Mononuclear cell (primary cell): Measurements from ENCODE around the gene EGLN2. TPM values are rescaled to one million over a fixed set of nuclear protein-coding genes. Genes with fewer than 3 reads are reported as not detected.
A peak's percentile ranks its signal among the peaks of the same experiment; 100 is the strongest.
"Not testable (repeated sequence)": the region's sequence is repeated elsewhere in the genome, so short reads cannot be mapped to it uniquely, and the experiment has no call there.

Experiments used
- H3K27me3 ChIP-seq: 2 replicates; pipeline ENCODE4 v1.6.0; 2011; ENCODE audit warnings: low read length, control low read depth; ENCODE audit not compliant: insufficient read depth
- H3K4me1 ChIP-seq: 2 replicates; pipeline ENCODE4 v1.5.1; 2011; ENCODE audit warnings: mild to moderate bottlenecking, low read length, control low read depth; ENCODE audit not compliant: insufficient read depth
- H3K4me3 ChIP-seq: 2 replicates; pipeline ENCODE4 v1.5.1; 2011; ENCODE audit warnings: mild to moderate bottlenecking, low read length, moderate library complexity
- H3K9me3 ChIP-seq: 2 replicates; pipeline ENCODE4 v1.5.1; 2011; ENCODE audit warnings: low read depth, mild to moderate bottlenecking, control low read depth, low read length
- total RNA-seq: library from RNA; depleted of rRNA; stranded (reverse); fragments of >200 nt; gene quantifications from one replicate; pipeline ENCODE4 v1.2.3, GENCODE V29; 2012

The EGLN2 gene
- total RNA-seq, 1 donor, result 52.7 TPM

- Histone ChIP-seq H3K27me3 (no peaks in the 10 kb centered on the region), H3K4me1 (peaks cover 23% of the 10 kb centered on the region), H3K4me3 (no peak overlapping the region), H3K9me3 (no peaks in the 10 kb centered on the region)
These were observed 32.8 kb downstream of the EGLN2 start for GRCh38 chr19:40831502-40832430.

DNA sequence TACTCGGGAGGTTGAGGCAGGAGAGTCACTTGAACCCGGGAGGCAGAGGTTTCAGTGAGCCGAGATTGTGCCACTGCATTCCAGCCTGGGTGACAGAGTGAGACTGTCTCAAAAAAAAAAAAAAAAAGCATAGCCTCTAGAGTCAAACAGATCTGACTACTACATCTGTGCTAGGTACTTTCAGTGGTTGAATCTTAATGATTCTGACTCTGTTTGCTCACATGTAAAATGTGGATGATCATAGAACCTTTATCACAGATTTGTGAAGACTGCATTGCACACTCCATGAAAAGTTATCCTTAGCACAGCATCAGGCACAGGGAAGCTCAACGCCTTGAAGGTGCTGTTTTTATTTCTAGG lies 33.4 kb downstream of the EGLN2 start:
- H3K9me3 ChIP-seq, result not testable (repeated sequence)

GRCh38 chr19:40833728-40834533 lies 34.9 kb downstream of the EGLN2 start:
- H3K27me3 ChIP-seq, H3K4me3 ChIP-seq, H3K9me3 ChIP-seq: not testable (repeated sequence)
- H3K4me1 ChIP-seq, result peaks cover 18% of the 10 kb centered on the region

More for the DNA sequence above, 33.4 kb downstream of the EGLN2 start:
- not testable (repeated sequence) for H3K27me3 ChIP-seq, H3K4me3 ChIP-seq
- peaks cover 18% of the 10 kb centered on the region for H3K4me1 ChIP-seq

DNA sequence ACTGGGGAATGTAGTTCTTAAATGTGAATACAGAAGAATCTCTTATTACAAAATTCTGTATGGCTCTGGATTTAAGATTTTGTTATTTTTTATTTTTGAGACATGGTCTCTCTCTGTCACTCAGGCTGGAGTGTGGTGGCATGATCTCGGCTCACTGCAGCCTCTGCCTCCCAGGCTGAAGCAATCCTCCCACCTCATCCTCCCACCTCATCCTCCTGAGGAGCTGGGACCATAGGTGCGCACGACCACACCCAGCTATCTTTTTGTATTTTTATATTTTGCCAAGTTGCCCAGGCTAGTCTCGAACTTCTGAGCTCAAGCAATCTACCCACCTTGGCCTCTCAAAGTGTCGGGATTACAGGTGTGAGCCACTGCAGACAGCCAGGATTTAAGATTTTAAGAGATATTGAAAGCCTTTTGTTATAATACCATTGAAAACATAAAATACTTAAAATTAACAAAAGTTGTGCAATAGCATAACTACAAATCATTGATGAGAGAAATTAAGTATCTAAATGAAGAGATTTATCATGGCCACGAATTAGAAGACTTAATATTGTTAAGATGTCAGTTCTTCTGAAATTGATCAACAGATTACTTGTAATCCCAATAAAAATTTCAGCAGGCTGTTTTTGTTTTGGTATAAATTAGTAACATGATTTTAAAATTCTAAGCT lies 37.9 kb downstream of the EGLN2 start:
- H3K27me3 ChIP-seq, result no peaks in the 10 kb centered on the region
- peaks cover 11% of the 10 kb centered on the region for H3K4me1 ChIP-seq
- no peaks in the 10 kb centered on the region for H3K9me3 ChIP-seq
- H3K4me3 ChIP-seq, result no peak overlapping the region

GRCh38 chr19:40838477-40838876 lies 39.5 kb downstream of the EGLN2 start:
- H3K9me3 ChIP-seq, H3K4me1 ChIP-seq, H3K27me3 ChIP-seq, H3K4me3 ChIP-seq: not testable (repeated sequence)

DNA sequence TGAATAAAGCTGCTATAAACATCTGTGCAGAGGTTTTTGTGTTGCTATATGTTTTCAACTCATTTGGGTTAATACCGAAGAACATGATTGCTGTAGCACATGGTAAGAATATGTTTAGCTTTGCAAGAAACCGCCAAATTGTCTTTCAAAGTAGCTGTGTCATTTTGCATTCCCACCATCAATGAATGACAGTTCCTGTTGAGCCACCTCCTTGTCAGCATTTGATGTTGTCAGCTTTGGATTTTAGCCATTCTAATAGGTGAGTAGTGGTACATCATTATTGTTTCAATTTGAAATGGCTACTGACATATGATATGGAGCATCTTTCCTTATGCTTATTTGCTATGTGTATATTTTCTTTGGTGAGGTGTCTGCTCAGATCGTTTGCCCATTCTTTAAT lies 43.0 kb downstream of the EGLN2 start:
- not testable (repeated sequence) for H3K9me3 ChIP-seq, H3K4me3 ChIP-seq, H3K27me3 ChIP-seq
- peaks cover 15% of the 10 kb centered on the region for H3K4me1 ChIP-seq

GRCh38 chr19:40842997-40843652 lies 44.1 kb downstream of the EGLN2 start:
- Histone ChIP-seq H3K4me1 (peaks cover 15% of the 10 kb centered on the region), H3K4me3 (peak overlapping the region; percentile 20)
- H3K27me3 ChIP-seq, H3K9me3 ChIP-seq: not testable (repeated sequence)

- peak overlapping the region; percentile 20 for H3K4me3 ChIP-seq
- peaks cover 15% of the 10 kb centered on the region for H3K4me1 ChIP-seq
- H3K9me3 ChIP-seq, H3K27me3 ChIP-seq: not testable (repeated sequence)
These were observed 44.7 kb downstream of the EGLN2 start for GRCh38 chr19:40843653-40844052.

DNA sequence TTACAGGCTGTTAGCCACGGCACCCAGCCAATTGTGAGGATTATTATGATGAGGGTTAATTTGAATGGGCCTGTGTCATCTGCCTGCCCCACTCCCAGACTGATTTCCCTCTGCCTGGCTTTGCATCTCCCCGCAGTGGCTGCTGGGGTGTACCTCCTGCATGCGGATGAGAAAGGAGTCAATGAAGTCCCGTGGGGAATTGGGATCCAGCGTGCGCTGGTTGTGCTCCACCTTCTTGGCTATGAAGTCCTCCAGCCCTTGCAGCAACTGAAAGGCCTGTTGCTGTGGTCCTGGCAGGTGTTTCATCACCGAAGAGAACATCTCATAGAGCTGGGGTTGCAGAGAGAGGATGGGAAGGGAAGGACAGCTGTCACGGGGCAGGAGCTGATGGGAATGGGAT lies 47.7 kb downstream of the EGLN2 start:
- H3K4me1 ChIP-seq, result peaks cover 15% of the 10 kb centered on the region
- not testable (repeated sequence) for H3K9me3 ChIP-seq, H3K4me3 ChIP-seq, H3K27me3 ChIP-seq

- H3K4me3 ChIP-seq, H3K4me1 ChIP-seq, H3K27me3 ChIP-seq, H3K9me3 ChIP-seq: not testable (repeated sequence)
These were observed 51.3 kb downstream of the EGLN2 start, which contains the start of gene CYP2A6 for GRCh38 chr19:40850277-40850676. CYP2A6 (minus strand) TSS chr19:40850447; CDS start chr19:40850426, 21 bp downstream.

GRCh38 chr19:40852467-40853152 lies 53.6 kb downstream of the EGLN2 start:
- H3K4me3 ChIP-seq, H3K27me3 ChIP-seq, H3K9me3 ChIP-seq, H3K4me1 ChIP-seq: not testable (repeated sequence)
